Endothelial cell of umbilical vein (primary cell): ENCODE results near the gene CMTM4. TPM values are rescaled to one million over a fixed set of nuclear protein-coding genes. Genes with fewer than 3 reads are reported as not detected.

ENCODE experiments used
- BruUV-seq: library from RNA; stranded (reverse); fragments of 400-500 nt; replicated peaks from 2 replicates; lab custom pipeline; 2021; lab: Mats Ljungman, UMichigan
- CTCF ChIA-PET: fragments of 300-600, 350-600 bp; sonication (Branson Sonifier 250); formaldehyde crosslinking; loops from one replicate; lab custom pipeline; 2021; ENCODE audit warnings: antibody characterized with exemption, inconsistent platforms; lab: Charles Lee
- POLR2A ChIA-PET: fragments of 300-600, 350-600 bp; sonication (Branson Sonifier 250); formaldehyde crosslinking; loops from one replicate; lab custom pipeline; 2021; ENCODE audit warnings: antibody characterized with exemption, inconsistent platforms; lab: Charles Lee
- DNase-seq: peaks from one replicate; pipeline ENCODE4 v3.0.0-alpha.2; 2011; ENCODE audit warnings: low read depth, low spot score
- FAIRE-seq: peaks from 2 replicates; lab custom pipeline; 2011; peaks lifted over from hg19 to GRCh38; lab: Jason Lieb, UNC
- H2AFZ ChIP-seq: 2 replicates; pipeline ENCODE4 v1.6.0; 2012; ENCODE audit warnings: low read depth, low read length, control low read depth, inconsistent platforms
- H3K27ac ChIP-seq: 2 replicates; pipeline ENCODE4 v1.5.1; 2011; ENCODE audit warnings: low read depth, mild to moderate bottlenecking, control low read depth, low read length, moderate library complexity; ENCODE audit not compliant: insufficient read depth
- H3K27me3 ChIP-seq, 2 experiments: 2 replicates each; pipeline versions ENCODE4 v1.6.0 to v1.6.1; 2011; ENCODE audit warnings: low read length in 2 of 2, mixed read lengths in 1 of 2; ENCODE audit not compliant: control insufficient read depth in 2 of 2, insufficient read depth in 2 of 2
- H3K36me3 ChIP-seq, 2 experiments: 2 replicates in 1 of 2; 3 replicates in 1 of 2; pipeline ENCODE4 v1.5.1; 2011; ENCODE audit warnings: low read length in 2 of 2, mild to moderate bottlenecking in 1 of 2, moderate library complexity in 1 of 2; ENCODE audit not compliant: control insufficient read depth in 2 of 2, insufficient read depth in 2 of 2; ENCODE audit errors: extremely low read depth in 1 of 2
- H3K4me1 ChIP-seq: 3 replicates; pipeline ENCODE4 v1.5.1; 2011; ENCODE audit warnings: mild to moderate bottlenecking, low read length; ENCODE audit not compliant: control insufficient read depth, insufficient read depth; ENCODE audit errors: extremely low read depth
- H3K4me2 ChIP-seq: 2 replicates; pipeline ENCODE4 v1.6.1; 2011; ENCODE audit warnings: low read length, control low read depth, mixed read lengths; ENCODE audit not compliant: insufficient read depth
- H3K4me3 ChIP-seq, 3 experiments: fragments of 200-600 bp in 1 of 3; sonication (generic), shearing (Covaris generic) in 1 of 3; replicated peaks in 1 of 3; 2 replicates each; pipeline ENCODE4 v1.5.1; 2011 to 2016; ENCODE audit warnings: control low read depth in 3 of 3, low read length in 3 of 3, mild to moderate bottlenecking in 2 of 3, inconsistent platforms in 1 of 3, low read depth in 1 of 3, moderate library complexity in 1 of 3; ENCODE audit not compliant: insufficient read depth in 1 of 3
- H3K79me2 ChIP-seq: 2 replicates; pipeline ENCODE4 v1.6.0; 2012; ENCODE audit warnings: low read length, inconsistent platforms; ENCODE audit not compliant: control insufficient read depth, insufficient read depth
- H3K9ac ChIP-seq: replicated peaks from 2 replicates; pipeline ENCODE3; 2011; ENCODE audit warnings: low read length, control low read depth; ENCODE audit not compliant: insufficient read depth; ENCODE audit errors: extremely low read depth
- H3K9me1 ChIP-seq: replicated peaks from 3 replicates; pipeline ENCODE4 v1.6.0; 2011; ENCODE audit warnings: mild to moderate bottlenecking, low read length; ENCODE audit not compliant: control insufficient read depth, insufficient read depth; ENCODE audit errors: extremely low read depth
- H3K9me3 ChIP-seq: replicated peaks from 2 replicates; pipeline ENCODE4 v1.5.1; 2012; ENCODE audit warnings: low read length, inconsistent platforms; ENCODE audit not compliant: control insufficient read depth, insufficient read depth
- H4K20me1 ChIP-seq: replicated peaks from 2 replicates; pipeline ENCODE3; 2011; ENCODE audit warnings: mild to moderate bottlenecking, low read length; ENCODE audit not compliant: control insufficient read depth, insufficient read depth; ENCODE audit errors: extremely low read depth
- CTCF ChIP-seq, 2 donors: IDR thresholded peaks; 1 replicate in 1 of 2; 2 replicates in 1 of 2; pipeline ENCODE4 v1.5.1; 2011; ENCODE audit warnings: low read length in 2 of 2, mild to moderate bottlenecking in 2 of 2, moderate library complexity in 2 of 2, control low read depth in 1 of 2, inconsistent platforms in 1 of 2, low read depth in 1 of 2; ENCODE audit not compliant: insufficient read depth in 1 of 2; ENCODE audit errors: extremely low read depth in 1 of 2
- FOS ChIP-seq: IDR thresholded peaks from 2 replicates; pipeline ENCODE4 v1.6.1; 2011; ENCODE audit warnings: mild to moderate bottlenecking, low read length, moderate library complexity, borderline replicate concordance; ENCODE audit not compliant: insufficient read depth
- GATA2 ChIP-seq: IDR thresholded peaks from 2 replicates; pipeline ENCODE4 v1.7.0; 2011; ENCODE audit warnings: low read depth, mild to moderate bottlenecking, moderate library complexity, mixed read lengths, low read length; ENCODE audit not compliant: insufficient read length, insufficient read depth
- JUN ChIP-seq: IDR thresholded peaks from 2 replicates; pipeline ENCODE4 v1.6.1; 2011; ENCODE audit warnings: borderline replicate concordance, low read depth; ENCODE audit not compliant: insufficient read length, insufficient read depth
- MAX ChIP-seq: IDR thresholded peaks from 2 replicates; pipeline ENCODE4 v1.6.1; 2011; ENCODE audit not compliant: insufficient read depth, insufficient read length
- POLR2A ChIP-seq: IDR thresholded peaks from 2 replicates; pipeline ENCODE4 v1.6.1; 2012; ENCODE audit warnings: low read depth, mild to moderate bottlenecking, control low read depth, low read length
- POLR2AphosphoS5 ChIP-seq: IDR thresholded peaks from 2 replicates; pipeline ENCODE4 v1.6.1; 2012; ENCODE audit warnings: low read depth, mild to moderate bottlenecking, control low read depth, low read length, moderate library complexity; ENCODE audit not compliant: insufficient read depth
- dilution Hi-C: fragments of 300-500 bp; cut with MboI; formaldehyde crosslinking; loops from one replicate; pipeline ENCODE4 v1.15.0; 2019; ENCODE audit warnings: low sequenced_read_pairs; ENCODE audit not compliant: extremely low pct_ligation_motif_present
- intact Hi-C: fragments of 100-400 bp; cut with micrococcal nuclease; formaldehyde crosslinking; loops from one replicate; pipeline ENCODE4 v1.10.0; 2022
- polyA plus RNA-seq, 4 experiments: library from polyadenylated mRNA; depleted of rRNA in 3 of 4; stranded (reverse) in 3 of 4; unstranded in 1 of 4; fragments of >200 nt; gene quantifications; 2 replicates each; pipeline versions ENCODE4 v1.2.1 to v1.2.3, GENCODE V29; 2011 to 2012; ENCODE audit warnings: missing spikeins in 1 of 4
- total RNA-seq: library from RNA; stranded (reverse); gene quantifications from 2 replicates; pipeline ENCODE4 v1.2.3, GENCODE V29; 2021

Gene CMTM4
- total and polyA plus RNA-seq, 2 donors (not counting 3 experiments of a cell fraction or from before 2014, with no cell fraction given) = 9.0 to 10.7 TPM

GRCh38 chr16:66641387-66641786 lies 55.2 kb downstream of the CMTM4 start:
- DNase-seq (no peak), FAIRE-seq (no peak)
- Histone ChIP-seq H4K20me1 (no peaks in the 10 kb centered on the region), H3K9ac (no peak overlapping the region), H3K27ac (no peak overlapping the region), H3K9me3 (no peaks in the 10 kb centered on the region), H3K9me1 (no peaks in the 10 kb centered on the region), H3K4me1 (no peaks in the 10 kb centered on the region), H3K4me3 (no peak overlapping the region), H3K36me3 (no peaks in the 10 kb centered on the region), H3K27me3 (no peaks in the 10 kb centered on the region), H2AFZ (no peak overlapping the region), H3K4me2 (no peak overlapping the region), H3K79me2 (no peaks in the 10 kb centered on the region)
- ChIA-PET CTCF (interaction anchor here (1.0 to 2.3 kb wide), 2 partner anchors 10 to 21 kb away, joined by 3 to 17 read pairs; no protein-coding TSS in a partner anchor), POLR2A (no interaction called here)
- BruUV-seq = no TSS peak
- dilution Hi-C loops (no loop called here), intact Hi-C loops (no loop called here)
- TF ChIP-seq FOS (no peak), POLR2A (no peak), JUN (no peak), MAX (no peak), GATA2 (no peak), POLR2AphosphoS5 (no peak), CTCF (IDR thresholded peaks at IDR 0.05; ENCODE audit: extremely low read depth in 1 of 2, insufficient read depth in 1 of 2, low read depth in 1 of 2, low read length in 2 of 2) (no peak)
